HepG2 (cell line): Measurements from ENCODE around the gene TRPC4. TPM values are rescaled to one million over a fixed set of nuclear protein-coding genes. Genes with fewer than 3 reads are reported as not detected.

Source experiments
- ATAC-seq: fragments of 200-7000 bp; cut with Tn5 transposase; 3 replicates; pipeline ENCODE4 v1.9.1; 2020; ENCODE audit warnings: mild to moderate bottlenecking, moderate library complexity
- BruUV-seq: library from RNA; stranded (reverse); fragments of 400-500 nt; replicated peaks from 2 replicates; lab custom pipeline; 2021; lab: Mats Ljungman, UMichigan
- CTCF ChIA-PET: fragments of 300-600 bp; formaldehyde crosslinking; extraction: SDS; loops from one replicate; lab custom pipeline; 2021; ENCODE audit warnings: low total read pairs, inconsistent platforms, low intra/inter-chr PET ratio; lab: Yijun Ruan, JAX
- POLR2A ChIA-PET: fragments of 350-600 bp; sonication (Branson Sonifier 250); formaldehyde crosslinking; loops from one replicate; lab custom pipeline; 2020; ENCODE audit warnings: antibody characterized with exemption, inconsistent platforms; lab: Yijun Ruan, JAX
- DNase-seq: peaks from one replicate; pipeline ENCODE4 v3.0.0-alpha.2; 2015; ENCODE audit warnings: low spot score
- FAIRE-seq: peaks from 3 replicates; lab custom pipeline; 2011; peaks lifted over from hg19 to GRCh38; lab: Jason Lieb, UNC
- H2AFZ ChIP-seq: one replicate; pipeline ENCODE4 v1.6.1; 2011; ENCODE audit warnings: low read length, inconsistent platforms
- H3K27ac ChIP-seq: fragments of 300-600 bp; 3 replicates; pipeline ENCODE4 v1.8.0; 2011; ENCODE audit warnings: mixed run types, mild to moderate bottlenecking, mixed read lengths, low read length, inconsistent platforms; ENCODE audit not compliant: insufficient read depth; ENCODE audit errors: extremely low read length
- H3K27me3 ChIP-seq, 2 experiments: fragments of 200-600 bp in 1 of 2; 2 replicates in 1 of 2; 3 replicates in 1 of 2; pipeline versions ENCODE4 v1.6.0 to v1.8.0; 2011; ENCODE audit warnings: low read length in 2 of 2, mild to moderate bottlenecking in 2 of 2, moderate library complexity in 2 of 2, inconsistent platforms in 1 of 2; ENCODE audit not compliant: insufficient read depth in 2 of 2, control insufficient read depth in 1 of 2
- H3K36me3 ChIP-seq, 2 experiments: fragments of 200-600 bp in 1 of 2; replicated peaks in 1 of 2; 2 replicates in 1 of 2; 3 replicates in 1 of 2; pipeline versions ENCODE4 v1.5.1 to v1.8.0; 2011; ENCODE audit warnings: low read length in 2 of 2, inconsistent platforms in 1 of 2; ENCODE audit not compliant: insufficient read depth in 2 of 2, control insufficient read depth in 1 of 2
- H3K4me1 ChIP-seq: 2 replicates; pipeline ENCODE4 v1.5.1; 2012; ENCODE audit warnings: low read length, inconsistent platforms; ENCODE audit not compliant: insufficient read depth
- H3K4me2 ChIP-seq: 2 replicates; pipeline ENCODE4 v1.6.0; 2011; ENCODE audit warnings: low read depth, low read length, inconsistent platforms
- H3K4me3 ChIP-seq, 3 experiments: fragments of 200-600 bp in 1 of 3; sonication (generic), shearing (Covaris generic) in 1 of 3; replicated peaks in 1 of 3; 2 replicates each; pipeline ENCODE4 v1.5.1; 2011 to 2016; ENCODE audit warnings: low read length in 3 of 3, inconsistent platforms in 2 of 3, low read depth in 2 of 3, mild to moderate bottlenecking in 2 of 3, control low read depth in 1 of 3, mixed read lengths in 1 of 3; ENCODE audit not compliant: insufficient read depth in 1 of 3
- H3K79me2 ChIP-seq: one replicate; pipeline ENCODE4 v1.6.1; 2011; ENCODE audit warnings: low read length, inconsistent platforms; ENCODE audit not compliant: insufficient read depth
- H3K9ac ChIP-seq: 2 replicates; pipeline ENCODE4 v1.6.0; 2011; ENCODE audit warnings: mild to moderate bottlenecking, low read depth, low read length, inconsistent platforms; ENCODE audit not compliant: insufficient read depth
- H3K9me3 ChIP-seq: 2 replicates; pipeline ENCODE4 v1.5.1; 2012; ENCODE audit warnings: mild to moderate bottlenecking, low read length
- H4K20me1 ChIP-seq: 2 replicates; pipeline ENCODE4 v1.6.0; 2011; ENCODE audit warnings: inconsistent platforms, mild to moderate bottlenecking, low read length, moderate library complexity; ENCODE audit not compliant: insufficient read depth
- HNRNPK ChIP-seq: fragments of 200-400 bp; formaldehyde crosslinking; IDR thresholded peaks from 2 replicates; pipeline ENCODE4 v1.6.1; 2018; ENCODE audit warnings: low read length, low read depth, moderate library complexity, mild to moderate bottlenecking; ENCODE audit not compliant: poor library complexity, severe bottlenecking
- KLF11 ChIP-seq: IDR thresholded peaks from 2 replicates; pipeline ENCODE4 v1.6.1; 2016; ENCODE audit warnings: missing compliant biosample characterization
- POLR2AphosphoS5 ChIP-seq: IDR thresholded peaks from 2 replicates; pipeline ENCODE4 v1.6.1; 2012; ENCODE audit warnings: low read depth, low read length
- SP1 ChIP-seq, 2 experiments: fragments of 450-650 bp in 1 of 2; sonication (generic) in 1 of 2; formaldehyde crosslinking in 1 of 2; IDR thresholded peaks; 2 replicates each; pipeline versions ENCODE4 v1.4.0 to v1.6.1; 2016 to 2020; ENCODE audit warnings: missing genetic modification reagents in 1 of 2
- SP4 ChIP-seq: sonication (generic); formaldehyde crosslinking; IDR thresholded peaks from 2 replicates; pipeline ENCODE4 v1.8.1; 2023; ENCODE audit warnings: mild to moderate bottlenecking, missing genetic modification reagents
- TEAD3 ChIP-seq: optimal IDR thresholded peaks from 2 replicates; pipeline ENCODE3; 2016; ENCODE audit warnings: borderline replicate concordance
- ZBTB34 ChIP-seq: sonication (generic); formaldehyde crosslinking; IDR thresholded peaks from 2 replicates; pipeline ENCODE4 v1.8.0; 2022; ENCODE audit warnings: mild to moderate bottlenecking, missing genetic modification reagents
- ZBTB49 ChIP-seq: sonication (generic); formaldehyde crosslinking; IDR thresholded peaks from 2 replicates; pipeline ENCODE4 v1.4.0; 2020; ENCODE audit warnings: missing genetic modification reagents, borderline replicate concordance
- ZKSCAN5 ChIP-seq: sonication (generic); formaldehyde crosslinking; IDR thresholded peaks from 2 replicates; pipeline ENCODE4 v1.5.1; 2020; ENCODE audit warnings: mild to moderate bottlenecking, missing genetic modification reagents
- ZKSCAN8 ChIP-seq: IDR thresholded peaks from 2 replicates; pipeline ENCODE4 v1.6.1; 2016; ENCODE audit warnings: borderline replicate concordance, missing genetic modification reagents, missing compliant biosample characterization
- ZNF101 ChIP-seq: sonication (generic); formaldehyde crosslinking; IDR thresholded peaks from 2 replicates; pipeline ENCODE4 v1.4.0; 2020; ENCODE audit warnings: mild to moderate bottlenecking, low read depth, missing genetic modification reagents, borderline replicate concordance
- ZNF251 ChIP-seq: sonication (generic); formaldehyde crosslinking; IDR thresholded peaks from 2 replicates; pipeline ENCODE4 v1.9.0; 2021; ENCODE audit warnings: mild to moderate bottlenecking, missing genetic modification reagents
- ZNF549 ChIP-seq: sonication (generic); formaldehyde crosslinking; IDR thresholded peaks from 2 replicates; pipeline ENCODE4 v1.5.0; 2020; ENCODE audit warnings: missing genetic modification reagents
- ZNF614 ChIP-seq: IDR thresholded peaks from 2 replicates; pipeline ENCODE4 v1.6.1; 2018; ENCODE audit warnings: missing biosample characterization, missing genetic modification reagents, inconsistent platforms, borderline replicate concordance
- ZNF616 ChIP-seq: sonication (generic); formaldehyde crosslinking; IDR thresholded peaks from 2 replicates; pipeline ENCODE4 v1.5.0; 2020; ENCODE audit warnings: low read depth, mild to moderate bottlenecking, missing genetic modification reagents
- ZNF713 ChIP-seq: sonication (generic); formaldehyde crosslinking; IDR thresholded peaks from 2 replicates; pipeline ENCODE4 v1.4.0; 2020; ENCODE audit warnings: mild to moderate bottlenecking, missing genetic modification reagents
- WGBS: methylation state at CpG from one replicate; pipeline ENCODE4 v1.1.6; 2017; ENCODE audit warnings: low lambda C conversion rate; 5-methylcytosine and 5-hydroxymethylcytosine counted together
- in situ Hi-C: cut with HindIII; loops from 2 replicates; pipeline ENCODE4 v1.10.0; 2017; ENCODE audit warnings: low pct_unique_long_range_greater_than_20kb; ENCODE audit not compliant: extremely low pct_ligation_motif_present
- intact Hi-C: fragments of 100-400 bp; cut with micrococcal nuclease; formaldehyde crosslinking; loops from one replicate; pipeline ENCODE4 v1.10.0; 2022; ENCODE audit not compliant: unreplicated experiment
- polyA plus RNA-seq, 8 experiments: library from polyadenylated mRNA; depleted of rRNA in 3 of 8; stranded (reverse) in 7 of 8; unstranded in 1 of 8; fragments of >200 nt; fragmentation: Illumina TruSeq in 4 of 8; extraction: Trizol in 4 of 8; gene quantifications; 2 replicates each; pipeline versions ENCODE4 v1.2.1 to v1.2.3, GENCODE V29; 2011 to 2016; ENCODE audit warnings: low read depth in 4 of 8, missing spikeins in 1 of 8, mixed read lengths in 1 of 8; ENCODE audit not compliant: insufficient read depth in 1 of 8
- total RNA-seq, 5 experiments: library from RNA; depleted of rRNA; stranded (reverse); fragments of >200 nt; fragmentation: Illumina TruSeq; extraction: Trizol; gene quantifications; 2 replicates each; pipeline ENCODE4 v1.2.3, GENCODE V29; 2016; ENCODE audit warnings: low read depth in 1 of 5
- TF ChIP-seq, protein P1 (sequence below), 2 experiments: sonication (generic) in 1 of 2; formaldehyde crosslinking in 1 of 2; IDR thresholded peaks; 2 replicates each; pipeline versions ENCODE4 v1.4.0 to v1.6.1; 2016 to 2020; ENCODE audit warnings: borderline replicate concordance in 1 of 2, low read depth in 1 of 2, mild to moderate bottlenecking in 1 of 2, missing genetic modification reagents in 1 of 2

Gene TRPC4
- total and polyA plus RNA-seq, 2 of the 13 experiments (the other 11 are each of a cell fraction or from before 2014, with no cell fraction given) = not detected

GRCh38 chr13:37587236-37587635 is 282.3 kb downstream of the TRPC4 start:
- Histone ChIP-seq H3K36me3 (no peaks in the 10 kb centered on the region), H3K27me3 (no peaks in the 10 kb centered on the region; a peak in 1 of 5 replicates), H3K27ac (no peak overlapping the region), H3K9me3 (no peaks in the 10 kb centered on the region), H3K4me1 (no peaks in the 10 kb centered on the region), H3K4me3 (no peak overlapping the region), H3K9ac (no peak overlapping the region), H2AFZ (no peak overlapping the region), H3K79me2 (no peaks in the 10 kb centered on the region), H4K20me1 (no peaks in the 10 kb centered on the region), H3K4me2 (no peak overlapping the region)
- intact Hi-C loops (no loop called here), in situ Hi-C loops (no loop called here)
- FAIRE-seq (no peak), ATAC-seq (no peak), DNase-seq (no peak)
- ChIA-PET CTCF (no interaction called here), POLR2A (no interaction called here)
- no TSS peak for BruUV-seq
- WGBS = 2% methylated on average over 2 of the region's 2 CpGs
- TF ChIP-seq POLR2AphosphoS5 (no peak), ZKSCAN8 (no peak), ZKSCAN5 (CRISPR knock-in tag) (no peak), ZNF616 (CRISPR knock-in tag) (no peak), ZNF101 (no peak), ZBTB49 (CRISPR knock-in tag) (no peak), ZNF614 (CRISPR knock-in tag) (no peak), HNRNPK (no peak), TEAD3 (CRISPR knock-in tag) (no peak), SP1 (IDR thresholded peaks at IDR 0.05) (no peak), SP1 (CRISPR knock-in tag; IDR thresholded peaks at IDR 0.05) (no peak), ZNF713 (CRISPR knock-in tag) (no peak), ZBTB34 (CRISPR knock-in tag) (no peak), ZNF549 (CRISPR knock-in tag) (no peak), ZNF251 (CRISPR knock-in tag) (no peak), SP4 (CRISPR knock-in tag) (no peak), KLF11 (CRISPR knock-in tag) (no peak)
- TF ChIP-seq, protein P1, sequence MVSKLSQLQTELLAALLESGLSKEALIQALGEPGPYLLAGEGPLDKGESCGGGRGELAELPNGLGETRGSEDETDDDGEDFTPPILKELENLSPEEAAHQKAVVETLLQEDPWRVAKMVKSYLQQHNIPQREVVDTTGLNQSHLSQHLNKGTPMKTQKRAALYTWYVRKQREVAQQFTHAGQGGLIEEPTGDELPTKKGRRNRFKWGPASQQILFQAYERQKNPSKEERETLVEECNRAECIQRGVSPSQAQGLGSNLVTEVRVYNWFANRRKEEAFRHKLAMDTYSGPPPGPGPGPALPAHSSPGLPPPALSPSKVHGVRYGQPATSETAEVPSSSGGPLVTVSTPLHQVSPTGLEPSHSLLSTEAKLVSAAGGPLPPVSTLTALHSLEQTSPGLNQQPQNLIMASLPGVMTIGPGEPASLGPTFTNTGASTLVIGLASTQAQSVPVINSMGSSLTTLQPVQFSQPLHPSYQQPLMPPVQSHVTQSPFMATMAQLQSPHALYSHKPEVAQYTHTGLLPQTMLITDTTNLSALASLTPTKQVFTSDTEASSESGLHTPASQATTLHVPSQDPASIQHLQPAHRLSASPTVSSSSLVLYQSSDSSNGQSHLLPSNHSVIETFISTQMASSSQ (IDR thresholded peaks at IDR 0.05; ENCODE audit: low read depth) = no peak
- TF ChIP-seq, protein P1 (CRISPR knock-in tag; IDR thresholded peaks at IDR 0.05; ENCODE audit: borderline replicate concordance) = no peak
